DOHH2 (cell line): ENCODE results near the gene IQSEC1.
"Not testable (repeated sequence)": the region's sequence is repeated elsewhere in the genome, so short reads cannot be mapped to it uniquely, and the experiment has no call there.

Experiments
- H3F3A ChIP-seq: fragments of 200-600 bp; sonication (generic), shearing (Covaris generic); 2 replicates; pipeline ENCODE4 v1.6.0; 2016; ENCODE audit warnings: antibody characterized with exemption, mild to moderate bottlenecking; ENCODE audit not compliant: control insufficient read depth, insufficient read depth
- H3K27ac ChIP-seq: fragments of 200-600 bp; sonication (generic); 2 replicates; pipeline ENCODE4 v1.5.1; 2014; ENCODE audit warnings: low read depth, mild to moderate bottlenecking, low read length, moderate library complexity
- H3K27me3 ChIP-seq: fragments of 200-600 bp; sonication (generic); 2 replicates; pipeline ENCODE4 v1.6.1; 2014; ENCODE audit warnings: mild to moderate bottlenecking, low read length, mixed read lengths; ENCODE audit not compliant: control insufficient read depth
- H3K36me3 ChIP-seq: fragments of 200-600 bp; sonication (generic); 2 replicates; pipeline ENCODE4 v1.6.1; 2014; ENCODE audit warnings: mild to moderate bottlenecking, low read length, moderate library complexity, mixed read lengths; ENCODE audit not compliant: control insufficient read depth
- H3K4me1 ChIP-seq: fragments of 200-600 bp; sonication (generic); 2 replicates; pipeline ENCODE4 v1.6.1; 2014; ENCODE audit warnings: mild to moderate bottlenecking, low read length, mixed read lengths; ENCODE audit not compliant: control insufficient read depth
- H3K4me2 ChIP-seq: fragments of 200-600 bp; sonication (generic); 2 replicates; pipeline ENCODE4 v1.6.0; 2014; ENCODE audit warnings: mild to moderate bottlenecking, low read length, moderate library complexity
- H3K4me3 ChIP-seq: fragments of 200-600 bp; sonication (generic); 2 replicates; pipeline ENCODE4 v1.5.1; 2014; ENCODE audit warnings: mild to moderate bottlenecking, low read length, mixed read lengths
- H3K79me2 ChIP-seq: fragments of 200-600 bp; sonication (generic); 2 replicates; pipeline ENCODE4 v1.6.1; 2014; ENCODE audit warnings: mild to moderate bottlenecking, low read length, mixed read lengths; ENCODE audit not compliant: control insufficient read depth
- H3K9me2 ChIP-seq: fragments of 200-600 bp; sonication (generic); replicated peaks from 2 replicates; pipeline ENCODE4 v1.6.1; 2014; ENCODE audit warnings: mild to moderate bottlenecking, low read length, mixed read lengths; ENCODE audit not compliant: control insufficient read depth
- H3K9me3 ChIP-seq: fragments of 200-600 bp; sonication (generic); 2 replicates; pipeline ENCODE4 v1.6.1; 2014; ENCODE audit warnings: antibody characterized with exemption, low read length, mixed read lengths; ENCODE audit not compliant: control insufficient read depth, insufficient read depth
- H4K20me1 ChIP-seq: fragments of 200-600 bp; sonication (generic); 2 replicates; pipeline ENCODE4 v1.6.0; 2014; ENCODE audit warnings: low read depth, mild to moderate bottlenecking, antibody characterized with exemption, low read length, moderate library complexity; ENCODE audit not compliant: control insufficient read depth, insufficient read depth
- EZH2phosphoT487 ChIP-seq: fragments of 200-600 bp; sonication (generic); IDR thresholded peaks from 2 replicates; pipeline ENCODE4 v1.6.1; 2017; ENCODE audit warnings: borderline replicate concordance, mild to moderate bottlenecking, antibody characterized with exemption, low read length, moderate library complexity, mixed read lengths
- TF ChIP-seq, protein P1 (sequence below): fragments of 200-600 bp; sonication (generic); IDR thresholded peaks from one replicate; pipeline ENCODE4 v1.5.1; 2014; ENCODE audit warnings: antibody characterized with exemption, mild to moderate bottlenecking, low read depth, low read length; ENCODE audit not compliant: poor library complexity, severe bottlenecking

The IQSEC1 gene

DNA sequence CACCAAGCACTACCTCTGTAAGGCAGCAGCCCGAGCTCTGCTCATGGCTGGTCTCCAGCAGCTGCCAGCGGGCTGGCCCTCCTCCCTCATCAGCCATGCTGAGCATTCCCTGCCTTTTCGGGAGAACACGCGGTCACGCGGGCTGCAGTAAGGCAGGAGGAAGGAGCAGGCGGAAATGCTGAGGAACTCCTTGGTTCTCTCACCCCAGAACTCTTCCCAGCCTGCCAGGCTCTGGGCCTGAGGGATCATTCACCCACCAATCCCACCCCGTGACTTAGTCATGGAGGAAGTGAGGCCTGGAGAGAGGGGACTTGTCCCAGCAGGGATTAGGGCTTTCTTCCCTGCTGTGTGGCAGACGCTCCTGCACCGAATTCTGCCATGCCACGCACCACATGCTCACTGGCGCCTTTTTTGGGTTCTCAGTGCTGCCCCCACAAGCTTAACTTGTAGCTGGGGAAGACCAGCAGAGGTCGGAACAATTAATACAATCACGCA, 189.0 kb downstream of the IQSEC1 start:
- TF ChIP-seq EZH2phosphoT487 = no peak
- TF ChIP-seq, protein P1, sequence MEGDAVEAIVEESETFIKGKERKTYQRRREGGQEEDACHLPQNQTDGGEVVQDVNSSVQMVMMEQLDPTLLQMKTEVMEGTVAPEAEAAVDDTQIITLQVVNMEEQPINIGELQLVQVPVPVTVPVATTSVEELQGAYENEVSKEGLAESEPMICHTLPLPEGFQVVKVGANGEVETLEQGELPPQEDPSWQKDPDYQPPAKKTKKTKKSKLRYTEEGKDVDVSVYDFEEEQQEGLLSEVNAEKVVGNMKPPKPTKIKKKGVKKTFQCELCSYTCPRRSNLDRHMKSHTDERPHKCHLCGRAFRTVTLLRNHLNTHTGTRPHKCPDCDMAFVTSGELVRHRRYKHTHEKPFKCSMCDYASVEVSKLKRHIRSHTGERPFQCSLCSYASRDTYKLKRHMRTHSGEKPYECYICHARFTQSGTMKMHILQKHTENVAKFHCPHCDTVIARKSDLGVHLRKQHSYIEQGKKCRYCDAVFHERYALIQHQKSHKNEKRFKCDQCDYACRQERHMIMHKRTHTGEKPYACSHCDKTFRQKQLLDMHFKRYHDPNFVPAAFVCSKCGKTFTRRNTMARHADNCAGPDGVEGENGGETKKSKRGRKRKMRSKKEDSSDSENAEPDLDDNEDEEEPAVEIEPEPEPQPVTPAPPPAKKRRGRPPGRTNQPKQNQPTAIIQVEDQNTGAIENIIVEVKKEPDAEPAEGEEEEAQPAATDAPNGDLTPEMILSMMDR = no peak
- Histone ChIP-seq H3K79me2 (no peaks in the 10 kb centered on the region), H3K4me2 (no peak overlapping the region), H3K4me1 (peaks cover 30% of the 10 kb centered on the region), H3K9me3 (peaks cover 4% of the 10 kb centered on the region; the same call in 1 of the 2 replicates), H4K20me1 (no peaks in the 10 kb centered on the region), H3K4me3 (no peak overlapping the region), H3K27ac (no peak overlapping the region), H3K9me2 (no peaks in the 10 kb centered on the region), H3K27me3 (peaks cover 24% of the 10 kb centered on the region), H3K36me3 (no peaks in the 10 kb centered on the region), H3F3A (no peaks in the 10 kb centered on the region; the same call in 1 of the 2 replicates)

DNA sequence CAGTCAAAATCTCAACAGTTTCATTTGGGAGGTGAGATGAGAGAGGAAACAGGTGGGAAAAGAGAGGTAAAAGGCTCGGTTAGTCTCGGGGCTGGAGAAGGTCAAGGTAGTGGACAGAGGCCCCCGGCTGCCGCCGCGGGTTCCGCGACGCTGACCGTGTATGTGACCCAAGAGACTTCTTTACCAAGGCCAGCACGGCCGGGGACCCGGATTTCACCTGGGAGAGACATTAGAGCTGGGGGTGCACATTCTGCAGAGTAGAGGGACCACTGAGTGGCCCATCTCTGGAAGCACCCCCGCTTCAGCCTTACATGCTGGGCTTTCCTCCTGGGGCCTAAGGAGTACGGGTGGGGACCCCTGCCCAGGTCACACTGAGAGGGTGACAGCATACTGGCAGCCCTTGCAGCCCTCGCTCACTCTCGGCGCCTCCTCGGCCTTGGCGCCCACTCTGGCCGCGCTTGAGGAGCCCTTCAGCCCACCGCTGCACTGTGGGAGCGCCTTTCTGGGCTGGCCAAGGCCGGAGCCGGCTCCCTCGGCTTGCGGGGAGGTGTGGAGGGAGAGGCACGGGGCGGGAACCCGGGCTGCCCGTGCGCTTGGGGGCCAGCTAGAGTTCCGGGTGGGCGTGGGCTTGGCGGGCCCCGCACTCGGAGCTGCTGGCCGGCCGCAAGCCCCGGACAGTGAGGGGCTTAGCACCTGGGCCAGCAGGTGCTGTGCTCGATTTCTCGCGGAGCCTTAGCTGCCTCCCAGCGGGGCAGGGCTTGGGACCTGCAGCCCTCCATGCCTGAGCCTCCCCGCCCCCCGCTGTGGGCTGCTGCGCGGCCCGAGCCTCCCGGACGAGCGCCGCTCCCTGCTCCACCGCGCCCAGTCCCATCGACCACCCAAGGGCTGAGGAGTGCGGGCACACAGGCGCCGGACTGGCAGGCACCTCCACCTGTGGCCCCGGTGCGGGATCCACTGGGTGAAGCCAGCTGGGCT, 190.6 kb downstream of the IQSEC1 start:
- H3K27me3 ChIP-seq = peaks cover 13% of the 10 kb centered on the region
- no peak overlapping the region for H3K27ac ChIP-seq
- no peak overlapping the region for H3K4me3 ChIP-seq
- H3K36me3 ChIP-seq = no peaks in the 10 kb centered on the region
- TF ChIP-seq EZH2phosphoT487 = no peak
- TF ChIP-seq, protein P1 = no peak
- H4K20me1 ChIP-seq = no peaks in the 10 kb centered on the region
- no peaks in the 10 kb centered on the region for H3K79me2 ChIP-seq
- H3K4me1 ChIP-seq = peaks cover 27% of the 10 kb centered on the region
- H3K4me2 ChIP-seq = peak overlapping the region; percentile 20
- no peaks in the 10 kb centered on the region for H3K9me2 ChIP-seq
- H3F3A ChIP-seq = no peaks in the 10 kb centered on the region; the same call in 1 of the 2 replicates
- H3K9me3 ChIP-seq = peaks cover 4% of the 10 kb centered on the region; the same call in 1 of the 2 replicates

DNA sequence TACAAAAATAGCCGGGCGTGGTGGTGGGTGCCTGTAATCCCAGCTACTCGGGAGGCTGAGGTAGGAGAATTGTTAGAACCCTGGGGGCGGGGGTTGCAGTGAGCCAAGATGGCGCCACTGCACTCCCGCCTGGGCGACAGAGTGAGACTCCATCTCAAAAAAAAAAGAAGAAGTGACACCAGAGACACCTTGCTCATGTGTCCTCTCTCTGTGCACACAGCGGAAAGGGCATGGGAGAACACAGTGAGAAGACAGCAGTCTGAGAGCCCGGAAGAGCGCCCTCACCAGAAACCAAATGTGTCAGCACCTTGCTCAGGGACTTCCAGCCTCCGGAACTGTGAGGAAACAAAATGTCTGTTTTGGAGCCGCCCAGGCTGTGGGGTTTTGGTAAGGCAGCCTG, 191.4 kb downstream of the IQSEC1 start:
- not testable (repeated sequence) for H3K27ac ChIP-seq, H3K27me3 ChIP-seq, H3K79me2 ChIP-seq, H3K4me3 ChIP-seq, H3K9me3 ChIP-seq, H3K36me3 ChIP-seq, H3F3A ChIP-seq, H3K9me2 ChIP-seq, H4K20me1 ChIP-seq
- Histone ChIP-seq H3K4me2 (peak overlapping the region; percentile 20), H3K4me1 (peaks cover 27% of the 10 kb centered on the region)
- TF ChIP-seq, protein P1 = peak; percentile 49
